Measurements from ENCODE around the gene SEL1L3. TPM values are rescaled to one million over a fixed set of nuclear protein-coding genes. Genes with fewer than 3 reads are reported as not detected.

SEL1L3 gene
- total RNA-seq, 2 donors from 2014 or later: 14.9 to 24.5 TPM

- H3K9me3 ChIP-seq (ENCODE audit: control insufficient read depth, low read length): no peaks in the 10 kb centered on the region
- H3K27ac ChIP-seq (ENCODE audit: low read depth, low read length): no peak overlapping the region
- no peaks in the 10 kb centered on the region for H3K9me3 Mint-ChIP-seq
- H3K9ac ChIP-seq (ENCODE audit: extremely low read depth, low read length, poor library complexity, severe bottlenecking): no peak overlapping the region
- H3K4me3 ChIP-seq (ENCODE audit: low read length): no peak overlapping the region
- peaks cover 4% of the 10 kb centered on the region for H3K4me1 Mint-ChIP-seq
- H3K4me3 Mint-ChIP-seq: no peak overlapping the region
- H3K27me3 Mint-ChIP-seq (ENCODE audit: insufficient read depth): no peaks in the 10 kb centered on the region
- no peak for TF ChIP-seq CTCF (conservative IDR thresholded peaks at IDR 0.05)
- no peak for DNase-seq
- no peaks in the 10 kb centered on the region for H3K4me1 ChIP-seq (ENCODE audit: control insufficient read depth, insufficient read depth, low read length)
- H3K27me3 ChIP-seq (ENCODE audit: control insufficient read depth, insufficient read depth, low read length, poor library complexity, severe bottlenecking): no peaks in the 10 kb centered on the region
- 78 to 91% methylated on average over 3 to 4 of the region's 4 CpGs for WGBS, 2 experiments (ENCODE audit: insufficient coverage in 1 of 2, insufficient read length in 1 of 2)
- H3K27ac Mint-ChIP-seq: no peak overlapping the region
- H3K36me3 Mint-ChIP-seq (ENCODE audit: low read depth): peaks cover 3% of the 10 kb centered on the region
- no peaks in the 10 kb centered on the region for H3K36me3 ChIP-seq (ENCODE audit: control insufficient read depth, insufficient read depth, low read length)
Observed at GRCh38 chr4:25779021-25779420, 83.8 kb downstream of the SEL1L3 start.

GRCh38 chr4:25776795-25777194, 86.0 kb downstream of the SEL1L3 start:
- Mint-ChIP-seq H3K9me3 (no peaks in the 10 kb centered on the region), H3K36me3 (ENCODE audit: low read depth) (peaks cover 1% of the 10 kb centered on the region), H3K4me1 (peaks cover 4% of the 10 kb centered on the region), H3K27me3 (ENCODE audit: insufficient read depth) (no peaks in the 10 kb centered on the region), H3K27ac (no peak overlapping the region), H3K4me3 (no peak overlapping the region)
- no peak for DNase-seq
- H3K4me3 ChIP-seq (ENCODE audit: low read length): no peak overlapping the region
- no peaks in the 10 kb centered on the region for H3K9me3 ChIP-seq (ENCODE audit: control insufficient read depth, low read length)
- no peak overlapping the region for H3K9ac ChIP-seq (ENCODE audit: extremely low read depth, low read length, poor library complexity, severe bottlenecking)
- H3K27me3 ChIP-seq (ENCODE audit: control insufficient read depth, insufficient read depth, low read length, poor library complexity, severe bottlenecking): no peaks in the 10 kb centered on the region
- no peak overlapping the region for H3K27ac ChIP-seq (ENCODE audit: low read depth, low read length)
- H3K36me3 ChIP-seq (ENCODE audit: control insufficient read depth, insufficient read depth, low read length): no peaks in the 10 kb centered on the region
- H3K4me1 ChIP-seq (ENCODE audit: control insufficient read depth, insufficient read depth, low read length): no peaks in the 10 kb centered on the region
- TF ChIP-seq CTCF (conservative IDR thresholded peaks at IDR 0.05): no peak

- H3K36me3 ChIP-seq (ENCODE audit: control insufficient read depth, insufficient read depth, low read length): no peaks in the 10 kb centered on the region
- Mint-ChIP-seq H3K27ac (no peak overlapping the region), H3K4me1 (peaks cover 4% of the 10 kb centered on the region), H3K4me3 (no peak overlapping the region), H3K9me3 (no peaks in the 10 kb centered on the region), H3K27me3 (ENCODE audit: insufficient read depth) (no peaks in the 10 kb centered on the region), H3K36me3 (ENCODE audit: low read depth) (no peaks in the 10 kb centered on the region)
- H3K9me3 ChIP-seq (ENCODE audit: control insufficient read depth, low read length): no peaks in the 10 kb centered on the region
- no peak for TF ChIP-seq CTCF (conservative IDR thresholded peaks at IDR 0.05)
- no peaks in the 10 kb centered on the region for H3K4me1 ChIP-seq (ENCODE audit: control insufficient read depth, insufficient read depth, low read length)
- H3K9ac ChIP-seq (ENCODE audit: extremely low read depth, low read length, poor library complexity, severe bottlenecking): no peak overlapping the region
- no peak overlapping the region for H3K27ac ChIP-seq (ENCODE audit: low read depth, low read length)
- 78 to 86% methylated on average over 1 to 2 of the region's 2 CpGs for WGBS, 2 experiments (ENCODE audit: insufficient coverage in 1 of 2, insufficient read length in 1 of 2)
- H3K4me3 ChIP-seq (ENCODE audit: low read length): no peak overlapping the region
- DNase-seq: no peak
- no peaks in the 10 kb centered on the region for H3K27me3 ChIP-seq (ENCODE audit: control insufficient read depth, insufficient read depth, low read length, poor library complexity, severe bottlenecking)
Observed at GRCh38 chr4:25775166-25775565, 87.6 kb downstream of the SEL1L3 start.

All from endodermal cell (in vitro differentiated cells).